Lung (tissue), 12 donors: Measurements from ENCODE around the gene MRNIP. TPM values are rescaled to one million over a fixed set of nuclear protein-coding genes. Genes with fewer than 3 reads are reported as not detected.

Source experiments
- ATAC-seq: fragments of 200-7000 bp; cut with Tn5 transposase; one replicate; pipeline ENCODE4 v1.9.1; 2020; ENCODE audit warnings: moderate number of reproducible peaks; ENCODE audit not compliant: insufficient read depth, low FRiP score
- DNase-seq, 3 donors: peaks; one replicate each; pipeline ENCODE4 v3.0.0-alpha.2; 2013 to 2017
- H3K27ac ChIP-seq, 2 donors: one replicate each; pipeline ENCODE4 v1.5.1; 2013; ENCODE audit warnings: mild to moderate bottlenecking in 2 of 2, moderate library complexity in 2 of 2, control low read depth in 1 of 2, inconsistent platforms in 1 of 2, low read depth in 1 of 2, low read length in 1 of 2
- H3K27me3 ChIP-seq, 3 donors: one replicate each; pipeline ENCODE4 v1.5.1; 2013; ENCODE audit warnings: low read length in 2 of 3; ENCODE audit not compliant: control insufficient read depth in 3 of 3, insufficient read depth in 3 of 3
- H3K36me3 ChIP-seq, 4 donors: one replicate each; pipeline ENCODE4 v1.5.1; 2013; ENCODE audit warnings: low read length in 4 of 4, mild to moderate bottlenecking in 1 of 4, moderate library complexity in 1 of 4; ENCODE audit not compliant: control insufficient read depth in 4 of 4, insufficient read depth in 4 of 4
- H3K4me1 ChIP-seq, 5 donors: one replicate each; pipeline ENCODE4 v1.5.1; 2013; ENCODE audit warnings: low read length in 5 of 5, mild to moderate bottlenecking in 2 of 5, moderate library complexity in 1 of 5; ENCODE audit not compliant: control insufficient read depth in 5 of 5, insufficient read depth in 5 of 5
- H3K4me3 ChIP-seq: one replicate; pipeline ENCODE4 v1.5.1; 2013; ENCODE audit warnings: mild to moderate bottlenecking, control low read depth, moderate library complexity
- H3K9ac ChIP-seq, 2 donors: one replicate each; pipeline ENCODE4 v1.5.1; 2013; ENCODE audit warnings: low read length in 2 of 2, control low read depth in 1 of 2; ENCODE audit not compliant: insufficient read depth in 1 of 2
- H3K9me3 ChIP-seq, 4 donors: one replicate each; pipeline ENCODE4 v1.5.1; 2013; ENCODE audit warnings: low read length in 3 of 4, mild to moderate bottlenecking in 1 of 4, moderate library complexity in 1 of 4; ENCODE audit not compliant: control insufficient read depth in 4 of 4, insufficient read depth in 3 of 4
- CTCF ChIP-seq: IDR thresholded peaks from 2 replicates; pipeline ENCODE4 v1.5.1; 2012; ENCODE audit warnings: mild to moderate bottlenecking; ENCODE audit errors: control extremely low read depth, extremely low read depth
- WGBS, 2 donors: extraction: QIAGEN DNeasy Blood & Tissue Kit; methylation state at CpG; one replicate each; pipeline ENCODE4 v1.1.7; 2013; 5-methylcytosine and 5-hydroxymethylcytosine counted together
- polyA plus RNA-seq, 2 donors: library from polyadenylated mRNA; stranded (reverse); fragments of 200-250 nt; gene quantifications; one replicate each; pipeline ENCODE4 v1.2.1, GENCODE V29; 2013
- total RNA-seq, 2 donors: library from RNA; depleted of rRNA in 1 of 2; stranded (reverse); fragments of >200 nt in 1 of 2; gene quantifications; one replicate each; pipeline ENCODE4 v1.2.1, GENCODE V29; 2014 to 2021
- donor health status: control.
- donor health status: control.
- donor health status: Bipolar disorder and iron deficiency.
- donor health status: healthy.
- donor health status: DM: yes; HTN: yes; CAD: no.

MRNIP gene
- total and polyA plus RNA-seq, 4 donors = 15.4 to 51.0 (median 35.4) TPM

- DNase-seq = no peak
- peaks cover 0 to 17% (median 7%) of the 10 kb centered on the region in 4 donors for H3K9me3 ChIP-seq
- no peaks in the 10 kb centered on the region for H3K27me3 ChIP-seq
- no peak overlapping the region for H3K4me3 ChIP-seq
- H3K9ac ChIP-seq = no peak overlapping the region
- WGBS, 2 donors = 92 to 93% methylated on average over 11 of the region's 11 CpGs
- no peak for ATAC-seq
- no peak for TF ChIP-seq CTCF
- no peak overlapping the region for H3K27ac ChIP-seq
- no peaks in the 10 kb centered on the region for H3K4me1 ChIP-seq
- H3K36me3 ChIP-seq = peaks cover 25 to 68% (median 45%) of the 10 kb centered on the region in 4 donors
These were observed 28.5 kb upstream of the MRNIP start for GRCh38 chr5:179887095-179887494.

- ATAC-seq = no peak
- Histone ChIP-seq H3K27me3 (no peaks in the 10 kb centered on the region), H3K4me3 (no peak overlapping the region), H3K9me3 (peaks cover 0 to 17% (median 7%) of the 10 kb centered on the region in 4 donors), H3K36me3 (peaks cover 24 to 60% (median 44%) of the 10 kb centered on the region in 4 donors), H3K27ac (no peak overlapping the region), H3K4me1 (no peaks in the 10 kb centered on the region), H3K9ac (no peak overlapping the region)
- 90 to 94% methylated on average over 14 of the region's 14 CpGs for WGBS, 2 donors
- no peak for DNase-seq
- TF ChIP-seq CTCF = no peak
These were observed 27.7 kb upstream of the MRNIP start for GRCh38 chr5:179886190-179886911.

GRCh38 chr5:179885491-179886090 lies 27.0 kb upstream of the MRNIP start:
- Histone ChIP-seq H3K4me3 (no peak overlapping the region), H3K9ac (no peak overlapping the region), H3K9me3 (peaks cover 0 to 17% (median 7%) of the 10 kb centered on the region in 4 donors), H3K36me3 (peaks cover 19 to 57% (median 38%) of the 10 kb centered on the region in 4 donors), H3K27ac (no peak overlapping the region), H3K4me1 (no peaks in the 10 kb centered on the region), H3K27me3 (no peaks in the 10 kb centered on the region)
- ATAC-seq = no peak
- DNase-seq = no peak
- TF ChIP-seq CTCF = no peak
- 96 to 97% methylated on average over 13 of the region's 13 CpGs for WGBS, 2 donors
